Brain microvascular endothelial cell (primary cell): ENCODE data around the gene CLEC16A.

Source experiments
- DNase-seq: peaks from one replicate; pipeline ENCODE4 v3.0.0-alpha.2; 2020
- H3K27ac ChIP-seq: fragments of 250-450 bp; sonication (Bioruptor Pico); 2 replicates; pipeline ENCODE4 v1.5.1; 2020; ENCODE audit warnings: mild to moderate bottlenecking, moderate library complexity
- H3K27me3 ChIP-seq: fragments of 250-450 bp; sonication (Bioruptor Pico); replicated peaks from 2 replicates; pipeline ENCODE4 v1.5.1; 2020; ENCODE audit warnings: mild to moderate bottlenecking
- H3K36me3 ChIP-seq: fragments of 250-450 bp; sonication (Bioruptor Pico); replicated peaks from 2 replicates; pipeline ENCODE4 v1.5.1; 2020; ENCODE audit warnings: mild to moderate bottlenecking
- H3K4me3 ChIP-seq: 2 replicates; pipeline ENCODE4 v1.5.1; 2011; ENCODE audit warnings: low read depth, mild to moderate bottlenecking, control low read depth, low read length, moderate library complexity
- CTCF ChIP-seq: IDR thresholded peaks from 2 replicates; pipeline ENCODE4 v1.5.1; 2011; ENCODE audit warnings: low read depth, mild to moderate bottlenecking, moderate library complexity, low read length, control low read depth, inconsistent platforms; ENCODE audit errors: missing control alignments
- in situ Hi-C: cut with HindIII; loops from 2 replicates; pipeline ENCODE4 v1.10.0; 2017; ENCODE audit warnings: low sequenced_read_pairs, low pct_ligation_motif_present

Gene CLEC16A

GRCh38 chr16:11141409-11142260, 197.3 kb downstream of the CLEC16A start:
- no peak for TF ChIP-seq CTCF
- Histone ChIP-seq H3K36me3 (no peaks in the 10 kb centered on the region), H3K27me3 (no peaks in the 10 kb centered on the region), H3K27ac (no peak overlapping the region), H3K4me3 (no peak overlapping the region)
- in situ Hi-C loops, result no loop called here
- no peak for DNase-seq

GRCh38 chr16:11142261-11142630, 197.9 kb downstream of the CLEC16A start:
- Histone ChIP-seq H3K36me3 (no peaks in the 10 kb centered on the region), H3K27ac (no peak overlapping the region)
- in situ Hi-C loops, result no loop called here

GRCh38 chr16:11142951-11143350, 198.6 kb downstream of the CLEC16A start:
- in situ Hi-C loops, result no loop called here
- no peak for TF ChIP-seq CTCF
- no peak for DNase-seq

More at GRCh38 chr16:11142261-11142630, 197.9 kb downstream of the CLEC16A start:
- Histone ChIP-seq H3K27me3 (no peaks in the 10 kb centered on the region), H3K4me3 (no peak overlapping the region)
- DNase-seq, result no peak
- TF ChIP-seq CTCF, result no peak

GRCh38 chr16:11143372-11144035, 199.1 kb downstream of the CLEC16A start:
- no peak for DNase-seq
- TF ChIP-seq CTCF, result no peak
- Histone ChIP-seq H3K27me3 (no peaks in the 10 kb centered on the region), H3K27ac (no peak overlapping the region), H3K36me3 (no peaks in the 10 kb centered on the region), H3K4me3 (no peak overlapping the region)
- in situ Hi-C loops, result no loop called here

More at GRCh38 chr16:11142951-11143350, 198.6 kb downstream of the CLEC16A start:
- H3K27me3 ChIP-seq, result no peaks in the 10 kb centered on the region
- no peak overlapping the region for H3K27ac ChIP-seq
- no peak overlapping the region for H3K4me3 ChIP-seq
- H3K36me3 ChIP-seq, result no peaks in the 10 kb centered on the region

GRCh38 chr16:11144122-11144521, 199.8 kb downstream of the CLEC16A start:
- no peaks in the 10 kb centered on the region for H3K27me3 ChIP-seq
- no peaks in the 10 kb centered on the region for H3K36me3 ChIP-seq
- TF ChIP-seq CTCF, result no peak
- H3K4me3 ChIP-seq, result no peak overlapping the region
- in situ Hi-C loops, result no loop called here
- DNase-seq, result no peak
- H3K27ac ChIP-seq, result no peak overlapping the region
